IMR-90 (cell line): ENCODE data around the gene TAF3. TPM values are rescaled to one million over a fixed set of nuclear protein-coding genes. Genes with fewer than 3 reads are reported as not detected.

ENCODE experiments used
- ATAC-seq: fragments of 200-7000 bp; cut with Tn5 transposase; 2 replicates; pipeline ENCODE4 v1.9.1; 2020; ENCODE audit warnings: low read depth, mild to moderate bottlenecking, moderate library complexity
- BruUV-seq: library from RNA; stranded (reverse); fragments of 400-500 nt; replicated peaks from 2 replicates; lab custom pipeline; 2021; lab: Mats Ljungman, UMichigan
- CTCF ChIA-PET: fragments of 300-600 bp; formaldehyde crosslinking; extraction: SDS; loops from one replicate; lab custom pipeline; 2021; ENCODE audit warnings: antibody characterized with exemption; lab: Yijun Ruan, JAX
- POLR2A ChIA-PET: fragments of 300-600 bp; sonication (Branson Sonifier 250); formaldehyde crosslinking; loops from one replicate; lab custom pipeline; 2022; ENCODE audit warnings: antibody characterized with exemption; ENCODE audit not compliant: unreplicated experiment; lab: Charles Lee
- DNase-seq: peaks from one replicate; pipeline ENCODE4 v3.0.0; 2013
- H2AFZ ChIP-seq: replicated peaks from 2 replicates; pipeline ENCODE3; 2013; ENCODE audit warnings: low read length, mild to moderate bottlenecking; ENCODE audit not compliant: poor library complexity
- H2AK5ac ChIP-seq: 2 replicates; pipeline ENCODE4 v1.6.1; 2013; ENCODE audit warnings: low read depth, low read length, inconsistent platforms
- H2AK9ac ChIP-seq: replicated peaks from 2 replicates; pipeline ENCODE3; 2013; ENCODE audit warnings: mild to moderate bottlenecking, low read depth, low read length, moderate library complexity; ENCODE audit not compliant: poor library complexity
- H2BK120ac ChIP-seq: 2 replicates; pipeline ENCODE4 v1.6.1; 2013; ENCODE audit warnings: low read depth, low read length, inconsistent platforms
- H2BK15ac ChIP-seq: 3 replicates; pipeline ENCODE4 v1.6.1; 2013; ENCODE audit warnings: low read depth, low read length, inconsistent platforms
- H2BK20ac ChIP-seq: 2 replicates; pipeline ENCODE4 v1.6.1; 2013; ENCODE audit warnings: low read depth, mild to moderate bottlenecking, inconsistent platforms, low read length, moderate library complexity
- H2BK5ac ChIP-seq: 2 replicates; pipeline ENCODE4 v1.6.1; 2013; ENCODE audit warnings: mild to moderate bottlenecking, low read depth, low read length, inconsistent platforms; ENCODE audit not compliant: poor library complexity, severe bottlenecking
- H3K14ac ChIP-seq: replicated peaks from 2 replicates; pipeline ENCODE4 v1.6.1; 2013; ENCODE audit warnings: low read depth, low read length, inconsistent platforms
- H3K18ac ChIP-seq: 2 replicates; pipeline ENCODE4 v1.6.1; 2013; ENCODE audit warnings: low read depth, low read length, control low read depth
- H3K23ac ChIP-seq: 2 replicates; pipeline ENCODE4 v1.6.1; 2013; ENCODE audit warnings: low read depth, low read length, inconsistent platforms
- H3K27ac ChIP-seq: 2 replicates; pipeline ENCODE4 v1.5.1; 2013; ENCODE audit warnings: mild to moderate bottlenecking, control low read depth, low read length; ENCODE audit not compliant: insufficient read depth
- H3K27me3 ChIP-seq: 2 replicates; pipeline ENCODE4 v1.6.1; 2013; ENCODE audit warnings: low read length; ENCODE audit not compliant: control insufficient read depth, insufficient read depth
- H3K36me3 ChIP-seq: 2 replicates; pipeline ENCODE4 v1.6.1; 2013; ENCODE audit warnings: low read length, mixed read lengths; ENCODE audit not compliant: control insufficient read depth, insufficient read depth
- H3K4ac ChIP-seq: 2 replicates; pipeline ENCODE4 v1.6.1; 2013; ENCODE audit warnings: low read depth, low read length, inconsistent platforms
- H3K4me1 ChIP-seq: 2 replicates; pipeline ENCODE4 v1.6.1; 2013; ENCODE audit warnings: low read length, mixed read lengths; ENCODE audit not compliant: control insufficient read depth, insufficient read depth
- H3K4me2 ChIP-seq: 2 replicates; pipeline ENCODE4 v1.6.1; 2013; ENCODE audit warnings: low read depth, mild to moderate bottlenecking, control low read depth, low read length, moderate library complexity
- H3K4me3 ChIP-seq: 2 replicates; pipeline ENCODE4 v1.5.1; 2013; ENCODE audit warnings: low read depth, mild to moderate bottlenecking, control low read depth, low read length, moderate library complexity; ENCODE audit not compliant: insufficient read depth
- H3K56ac ChIP-seq: 2 replicates; pipeline ENCODE4 v1.6.1; 2013; ENCODE audit warnings: low read length, inconsistent platforms; ENCODE audit not compliant: insufficient read depth; ENCODE audit errors: extremely low read depth
- H3K79me1 ChIP-seq, 2 experiments: 2 replicates each; pipeline ENCODE4 v1.6.1; 2013; ENCODE audit warnings: low read length in 2 of 2, inconsistent platforms in 1 of 2, low read depth in 1 of 2
- H3K9ac ChIP-seq: 2 replicates; pipeline ENCODE4 v1.6.1; 2013; ENCODE audit warnings: low read depth, low read length, control low read depth
- H3K9me1 ChIP-seq: 2 replicates; pipeline ENCODE4 v1.6.1; 2013; ENCODE audit warnings: low read length, inconsistent platforms; ENCODE audit not compliant: insufficient read depth
- H3K9me3 ChIP-seq: 2 replicates; pipeline ENCODE4 v1.6.1; 2013; ENCODE audit warnings: low read length; ENCODE audit not compliant: control insufficient read depth, insufficient read depth
- H4K20me1 ChIP-seq: 2 replicates; pipeline ENCODE4 v1.6.1; 2013; ENCODE audit warnings: low read length, inconsistent platforms; ENCODE audit not compliant: insufficient read depth
- H4K5ac ChIP-seq: 2 replicates; pipeline ENCODE4 v1.6.1; 2013; ENCODE audit warnings: mild to moderate bottlenecking, low read depth, low read length, control low read depth
- H4K8ac ChIP-seq, 2 experiments: 2 replicates each; pipeline ENCODE4 v1.6.1; 2013; ENCODE audit warnings: low read depth in 2 of 2, low read length in 2 of 2, control low read depth in 1 of 2, inconsistent platforms in 1 of 2
- H4K91ac ChIP-seq: 2 replicates; pipeline ENCODE4 v1.6.1; 2013; ENCODE audit warnings: low read depth, low read length, inconsistent platforms; ENCODE audit not compliant: insufficient read depth
- MXI1 ChIP-seq: IDR thresholded peaks from 2 replicates; pipeline ENCODE4 v1.6.1; 2012; ENCODE audit warnings: low read depth, mild to moderate bottlenecking, low read length, moderate library complexity, borderline replicate concordance
- NFE2L2 ChIP-seq: fragments of 150-350 bp; IDR thresholded peaks from 2 replicates; pipeline ENCODE4 v1.6.1; 2016; ENCODE audit warnings: low read depth, mild to moderate bottlenecking, low read length
- POLR2A ChIP-seq: IDR thresholded peaks from 2 replicates; pipeline ENCODE4 v1.6.1; 2012; ENCODE audit warnings: mild to moderate bottlenecking, low read depth, low read length
- RAD21 ChIP-seq: IDR thresholded peaks from 2 replicates; pipeline ENCODE4 v1.6.1; 2012; ENCODE audit warnings: low read length, improper control_type of control experiment
- RFX5 ChIP-seq: IDR thresholded peaks from 2 replicates; pipeline ENCODE4 v1.8.0; 2012; ENCODE audit warnings: low read depth, mild to moderate bottlenecking, low read length, moderate library complexity
- USF2 ChIP-seq: fragments of 150-350 bp; IDR thresholded peaks from 2 replicates; pipeline ENCODE4 v1.6.1; 2017; ENCODE audit warnings: mild to moderate bottlenecking, antibody characterized with exemption, low read length, low read depth
- WGBS, 2 experiments: methylation state at CpG; one replicate each; pipeline versions ENCODE4 v1.1.5 to v1.1.7; 2013; ENCODE audit warnings: missing lambda C conversion rate in 2 of 2; ENCODE audit not compliant: insufficient read length in 1 of 2; ENCODE audit errors: extremely low coverage in 2 of 2; 5-methylcytosine and 5-hydroxymethylcytosine counted together
- dilution Hi-C: fragments of 300-500 bp; cut with HindIII; formaldehyde crosslinking; loops from one replicate; pipeline ENCODE4 v1.14.3; 2018; ENCODE audit warnings: low sequenced_read_pairs; ENCODE audit not compliant: unreplicated experiment
- in situ Hi-C: fragments of 300-500 bp; cut with MboI; formaldehyde crosslinking; loops from 3 replicates; pipeline ENCODE4 v1.14.3; 2019; ENCODE audit warnings: low sequenced_read_pairs, inconsistent platforms, mixed read lengths
- intact Hi-C: fragments of 100-400 bp; cut with micrococcal nuclease; formaldehyde crosslinking; loops from 2 replicates; pipeline ENCODE4 v1.10.0; 2022
- polyA plus RNA-seq, 3 experiments: library from polyadenylated mRNA; depleted of rRNA; stranded (reverse); fragments of >200 nt; gene quantifications; 2 replicates each; pipeline ENCODE4 v1.2.3, GENCODE V29; 2012; ENCODE audit warnings: low replicate concordance in 1 of 3
- total RNA-seq: library from RNA; depleted of rRNA; stranded (reverse); fragments of >200 nt; gene quantifications from 2 replicates; pipeline ENCODE4 v1.2.3, GENCODE V29; 2012

The TAF3 gene
- total and polyA plus RNA-seq, 2 of the 4 experiments (the other 2 are of a cell fraction) = 1.4 to 2.3 TPM

- CTCF ChIA-PET = no interaction called here
These were observed 71.7 kb downstream of the TAF3 start for GRCh38 chr10:7889947-7890542.

More at GRCh38 chr10:7889947-7890542, 71.7 kb downstream of the TAF3 start:
- intact Hi-C loops = loop anchor here (5.0 kb wide), 1 partner anchor 162 kb away; the partner anchor contains the start of gene GATA3
- H4K5ac ChIP-seq = no peak overlapping the region
- no peaks in the 10 kb centered on the region for H3K36me3 ChIP-seq
- ATAC-seq (no peak), DNase-seq (no peak)
- no peak overlapping the region for H2BK5ac ChIP-seq
- no peak overlapping the region for H3K4me3 ChIP-seq
- no peak overlapping the region for H3K23ac ChIP-seq
- in situ Hi-C loops = no loop called here
- no peak overlapping the region for H3K18ac ChIP-seq
- H2AFZ ChIP-seq = no peak overlapping the region
- no peak overlapping the region for H4K91ac ChIP-seq
- H2AK5ac ChIP-seq = no peak overlapping the region
- no peak overlapping the region for H3K14ac ChIP-seq
- no peak overlapping the region for H3K4me2 ChIP-seq
- H3K27me3 ChIP-seq = no peaks in the 10 kb centered on the region
- dilution Hi-C loops = no loop called here
- H2BK120ac ChIP-seq = no peak overlapping the region
- BruUV-seq = no TSS peak
- peaks cover 8 to 13% of the 10 kb centered on the region in 2 experiments; a peak in 2 of 4 replicates for H3K79me1 ChIP-seq
- H2BK20ac ChIP-seq = no peak overlapping the region
- TF ChIP-seq POLR2A = no peak
- no peak for TF ChIP-seq USF2
- no peak for TF ChIP-seq NFE2L2
- TF ChIP-seq MXI1 = no peak
- no peak for TF ChIP-seq RFX5
- no peak for TF ChIP-seq RAD21
- H4K20me1 ChIP-seq = peaks cover 7% of the 10 kb centered on the region; the same call in 1 of the 2 replicates
- no peak overlapping the region for H3K9ac ChIP-seq
- H3K9me1 ChIP-seq = no peaks in the 10 kb centered on the region; the same call in 1 of the 2 replicates
- no peak overlapping the region for H2AK9ac ChIP-seq
- H3K27ac ChIP-seq = no peak overlapping the region
- POLR2A ChIA-PET = no interaction called here
- H3K9me3 ChIP-seq = no peaks in the 10 kb centered on the region
- no peak overlapping the region for H3K4ac ChIP-seq
- peaks cover 3% of the 10 kb centered on the region; the same call in 1 of the 2 replicates for H3K4me1 ChIP-seq
- no peak overlapping the region for H2BK15ac ChIP-seq
- no peak overlapping the region for H4K8ac ChIP-seq
- H3K56ac ChIP-seq = no peak overlapping the region
- 100% methylated on average over 1 of the region's 5 CpGs; no CpG with 5 or more reads in 1 of the 2 experiments for WGBS, 2 experiments
